ENCODE data around the gene RHAG.
"Not testable (repeated sequence)": the region's sequence is repeated elsewhere in the genome, so short reads cannot be mapped to it uniquely, and the experiment has no call there.

RHAG gene

GRCh38 chr6:49636713-49637349 is at the start of gene RHAG:
TSS of gene RHAG (minus strand) at chr6:49636839. CDS start at chr6:49636812, 27 bp downstream.
- DNase-seq (ENCODE audit: low read depth, low spot score) = no peak

GRCh38 chr6:49676671-49677281 is 40.1 kb upstream of the RHAG start:
- DNase-seq (ENCODE audit: low read depth, low spot score) = peak; percentile 1

GRCh38 chr6:49675816-49676215 is 39.2 kb upstream of the RHAG start:
- DNase-seq (ENCODE audit: low read depth, low spot score) = no peak

- peak; percentile 3 for DNase-seq (ENCODE audit: low read depth, low spot score)
Measured at GRCh38 chr6:49668083-49668511, 31.5 kb upstream of the RHAG start.

- no peak for DNase-seq (ENCODE audit: low read depth, low spot score)
Measured at GRCh38 chr6:49666930-49667757, 30.5 kb upstream of the RHAG start.

- DNase-seq (ENCODE audit: low read depth, low spot score) = no peak
Measured at GRCh38 chr6:49666480-49666879, 29.8 kb upstream of the RHAG start.

GRCh38 chr6:49664817-49665216 is 28.2 kb upstream of the RHAG start:
- DNase-seq (ENCODE audit: low read depth, low spot score) = no peak

GRCh38 chr6:49664054-49664453 is 27.4 kb upstream of the RHAG start:
- not testable (repeated sequence) for DNase-seq (ENCODE audit: low read depth, low spot score)

- no peak for DNase-seq (ENCODE audit: low read depth, low spot score)
Measured at GRCh38 chr6:49662892-49663261, 26.2 kb upstream of the RHAG start.

GRCh38 chr6:49662231-49662891 is 25.7 kb upstream of the RHAG start:
- no peak for DNase-seq (ENCODE audit: low read depth, low spot score)

GRCh38 chr6:49653942-49654341 is 17.3 kb upstream of the RHAG start:
- DNase-seq (ENCODE audit: low read depth, low spot score) = no peak

GRCh38 chr6:49653438-49653837 is 16.8 kb upstream of the RHAG start:
- no peak for DNase-seq (ENCODE audit: low read depth, low spot score)

- DNase-seq (ENCODE audit: low read depth, low spot score) = no peak
Measured at GRCh38 chr6:49651239-49651638, 14.6 kb upstream of the RHAG start.

GRCh38 chr6:49649988-49650387 is 13.3 kb upstream of the RHAG start:
- DNase-seq (ENCODE audit: low read depth, low spot score) = peak; percentile 1

- no peak for DNase-seq (ENCODE audit: low read depth, low spot score)
Measured at GRCh38 chr6:49648036-49648435, 11.4 kb upstream of the RHAG start.

GRCh38 chr6:49647476-49647875 is 10.8 kb upstream of the RHAG start:
- no peak for DNase-seq (ENCODE audit: low read depth, low spot score)

GRCh38 chr6:49646942-49647341 is 10.3 kb upstream of the RHAG start:
- no peak for DNase-seq (ENCODE audit: low read depth, low spot score)

- DNase-seq (ENCODE audit: low read depth, low spot score) = no peak
Measured at GRCh38 chr6:49646130-49646824, 9.6 kb upstream of the RHAG start.

- no peak for DNase-seq (ENCODE audit: low read depth, low spot score)
Measured at GRCh38 chr6:49645139-49645538, 8.5 kb upstream of the RHAG start.

GRCh38 chr6:49639177-49639817 is 2.7 kb upstream of the RHAG start:
- no peak for DNase-seq (ENCODE audit: low read depth, low spot score)

GRCh38 chr6:49637350-49637731 is 702 bp upstream of the RHAG start:
- no peak for DNase-seq (ENCODE audit: low read depth, low spot score)

Data from astrocyte of the hippocampus (primary cell).